Smooth muscle cell (in vitro differentiated cells): Measurements from ENCODE around the gene LRIT3. TPM values are rescaled to one million over a fixed set of nuclear protein-coding genes. Genes with fewer than 3 reads are reported as not detected.

ENCODE experiments used
- DNase-seq: peaks from one replicate; lab custom pipeline; 2025; ENCODE audit not compliant: unreplicated experiment; lab: John Stamatoyannopoulos, UW
- H2AFZ ChIP-seq: fragments of 200-600 bp; sonication (generic); 2 replicates; pipeline ENCODE4 v1.6.0; 2016; ENCODE audit warnings: antibody characterized with exemption, low read depth, mild to moderate bottlenecking
- H3F3A ChIP-seq: fragments of 200-600 bp; sonication (generic); 2 replicates; pipeline ENCODE4 v1.6.0; 2017; ENCODE audit warnings: antibody characterized with exemption, low read depth
- H3K27ac ChIP-seq: fragments of 200-600 bp; sonication (generic); 2 replicates; pipeline ENCODE4 v1.5.1; 2016; ENCODE audit warnings: low read depth, mild to moderate bottlenecking
- H3K27me3 ChIP-seq: fragments of 200-600 bp; sonication (generic); 2 replicates; pipeline ENCODE4 v1.6.1; 2016; ENCODE audit warnings: low read depth, mild to moderate bottlenecking
- H3K36me3 ChIP-seq: fragments of 200-600 bp; sonication (generic); 2 replicates; pipeline ENCODE4 v1.5.1; 2016; ENCODE audit warnings: low read depth
- H3K4me1 ChIP-seq: fragments of 200-600 bp; sonication (generic); 2 replicates; pipeline ENCODE4 v1.5.1; 2016; ENCODE audit warnings: low read depth
- H3K4me2 ChIP-seq: fragments of 200-600 bp; sonication (generic); 2 replicates; pipeline ENCODE4 v1.6.0; 2016; ENCODE audit warnings: mild to moderate bottlenecking
- H3K4me3 ChIP-seq: fragments of 200-600 bp; sonication (generic); 2 replicates; pipeline ENCODE4 v1.5.1; 2016; ENCODE audit warnings: mild to moderate bottlenecking
- H3K79me2 ChIP-seq: fragments of 200-600 bp; sonication (generic); 2 replicates; pipeline ENCODE4 v1.6.0; 2016; ENCODE audit warnings: low read depth, mild to moderate bottlenecking
- H3K9ac ChIP-seq: fragments of 200-600 bp; sonication (generic); 2 replicates; pipeline ENCODE4 v1.6.0; 2016; ENCODE audit warnings: low read depth
- H3K9me3 ChIP-seq: fragments of 200-600 bp; sonication (generic); replicated peaks from 2 replicates; pipeline ENCODE4 v1.5.1; 2016; ENCODE audit warnings: low read depth
- H4K20me1 ChIP-seq: fragments of 200-600 bp; sonication (generic); 2 replicates; pipeline ENCODE4 v1.6.0; 2016; ENCODE audit warnings: low read depth
- CTCF ChIP-seq: fragments of 200-600 bp; sonication (generic); IDR thresholded peaks from 2 replicates; pipeline ENCODE4 v1.5.1; 2017; ENCODE audit warnings: borderline replicate concordance, mild to moderate bottlenecking, antibody characterized with exemption; ENCODE audit not compliant: insufficient read depth, poor library complexity, severe bottlenecking
- WGBS: methylation state at CpG from one replicate; pipeline ENCODE4 v1.1.7; 2016; ENCODE audit warnings: low lambda C conversion rate; 5-methylcytosine and 5-hydroxymethylcytosine counted together
- polyA plus RNA-seq: library from polyadenylated mRNA; unstranded; fragments of >200 nt; fragmentation: Nextera tagmentation; extraction: Ambion mirVana; gene quantifications from 2 replicates; pipeline ENCODE4 v1.2.1, GENCODE V29; 2016
- total RNA-seq: library from RNA; depleted of rRNA; stranded (reverse); fragments of >200 nt; gene quantifications from 2 replicates; pipeline ENCODE4 v1.2.3, GENCODE V29; 2014

LRIT3 gene
- total and polyA plus RNA-seq, 2 experiments from 2014 or later: 0.04 TPM; not detected in 1

- Histone ChIP-seq H3K27ac (peak overlapping the region; percentile 83), H3K4me1 (peaks cover 9% of the 10 kb centered on the region), H3K36me3 (no peaks in the 10 kb centered on the region), H3K4me2 (peak overlapping the region; percentile 80), H3K27me3 (no peaks in the 10 kb centered on the region), H3K9ac (peak overlapping the region; percentile 79), H2AFZ (peak overlapping the region; percentile 94), H4K20me1 (no peaks in the 10 kb centered on the region), H3F3A (no peaks in the 10 kb centered on the region), H3K9me3 (no peaks in the 10 kb centered on the region), H3K79me2 (peaks cover 42% of the 10 kb centered on the region), H3K4me3 (peak overlapping the region; percentile 61)
- no peak for DNase-seq
- WGBS: under 1% methylated on average over 19 of the region's 19 CpGs
- TF ChIP-seq CTCF: no peak
Observed at GRCh38 chr4:109816082-109816442, 31.8 kb upstream of the LRIT3 start.

- H3K4me2 ChIP-seq: peak overlapping the region; percentile 80
- WGBS: 86% methylated on average over 1 of the region's 1 CpG
- H4K20me1 ChIP-seq: no peaks in the 10 kb centered on the region
- H3K27me3 ChIP-seq: no peaks in the 10 kb centered on the region
- peaks cover 42% of the 10 kb centered on the region for H3K79me2 ChIP-seq
- no peak overlapping the region for H2AFZ ChIP-seq
- H3K27ac ChIP-seq: peak overlapping the region; percentile 83
- H3K4me1 ChIP-seq: peaks cover 9% of the 10 kb centered on the region
- H3K4me3 ChIP-seq: peak overlapping the region; percentile 61
- H3F3A ChIP-seq: no peaks in the 10 kb centered on the region
- H3K9me3 ChIP-seq: no peaks in the 10 kb centered on the region
- no peak for DNase-seq
- TF ChIP-seq CTCF: no peak
- no peaks in the 10 kb centered on the region for H3K36me3 ChIP-seq
- peak overlapping the region; percentile 79 for H3K9ac ChIP-seq
Observed at GRCh38 chr4:109816894-109817293, 31.0 kb upstream of the LRIT3 start.

- H3K4me2 ChIP-seq: no peak overlapping the region
- no peak for DNase-seq
- TF ChIP-seq CTCF: no peak
- no peaks in the 10 kb centered on the region for H4K20me1 ChIP-seq
- H3K79me2 ChIP-seq: peaks cover 42% of the 10 kb centered on the region
- no peak overlapping the region for H3K27ac ChIP-seq
- peaks cover 8% of the 10 kb centered on the region for H3K36me3 ChIP-seq
- no peak overlapping the region for H2AFZ ChIP-seq
- no peaks in the 10 kb centered on the region for H3K9me3 ChIP-seq
- H3K9ac ChIP-seq: no peak overlapping the region
- H3K4me1 ChIP-seq: peaks cover 9% of the 10 kb centered on the region
- no peaks in the 10 kb centered on the region for H3K27me3 ChIP-seq
- no peak overlapping the region for H3K4me3 ChIP-seq
- no peaks in the 10 kb centered on the region for H3F3A ChIP-seq
- WGBS: 93% methylated on average over 4 of the region's 4 CpGs
Observed at GRCh38 chr4:109818268-109818667, 29.6 kb upstream of the LRIT3 start.

- no peak for DNase-seq
- Histone ChIP-seq H3K36me3 (peaks cover 13% of the 10 kb centered on the region), H3K9me3 (no peaks in the 10 kb centered on the region), H3K27ac (no peak overlapping the region), H3K79me2 (peaks cover 42% of the 10 kb centered on the region), H4K20me1 (no peaks in the 10 kb centered on the region), H3F3A (peaks cover 5% of the 10 kb centered on the region), H3K9ac (no peak overlapping the region), H3K4me1 (peaks cover 9% of the 10 kb centered on the region), H3K4me2 (no peak overlapping the region), H3K27me3 (no peaks in the 10 kb centered on the region), H2AFZ (no peak overlapping the region), H3K4me3 (no peak overlapping the region)
- WGBS: 94% methylated on average over 2 of the region's 2 CpGs
- no peak for TF ChIP-seq CTCF
Observed at GRCh38 chr4:109820563-109820962, 27.3 kb upstream of the LRIT3 start.
